GM12878 (cell line): ENCODE data around the gene NLGN1.

ENCODE experiments used
- BHLHE40 ChIP-seq, 2 experiments: fragments of 450-650 bp in 1 of 2; IDR thresholded peaks; 2 replicates each; pipeline ENCODE4 v1.6.1; 2011 to 2017; ENCODE audit warnings: low read depth in 2 of 2, borderline replicate concordance in 1 of 2, improper control_type of control experiment in 1 of 2, low read length in 1 of 2, mild to moderate bottlenecking in 1 of 2
- CEBPZ ChIP-seq: fragments of 150-350 bp; IDR thresholded peaks from 2 replicates; pipeline ENCODE4 v1.6.1; 2016; ENCODE audit warnings: low read depth, low read length
- CTCF ChIP-seq, 3 experiments: IDR thresholded peaks in 2 of 3; conservative IDR thresholded peaks in 1 of 3; 2 replicates each; pipeline ENCODE4 v1.5.1; 2011; ENCODE audit warnings: low read depth in 3 of 3, low read length in 3 of 3, mild to moderate bottlenecking in 3 of 3, control low read depth in 2 of 3, moderate library complexity in 2 of 3, inconsistent platforms in 1 of 3, mixed read lengths in 1 of 3; ENCODE audit not compliant: control insufficient read depth in 2 of 3, insufficient read depth in 1 of 3; ENCODE audit errors: extremely low read depth in 1 of 3
- DPF2 ChIP-seq: fragments of 450-650 bp; IDR thresholded peaks from 2 replicates; pipeline ENCODE4 v1.6.1; 2017; ENCODE audit warnings: mild to moderate bottlenecking
- E2F4 ChIP-seq: IDR thresholded peaks from 2 replicates; pipeline ENCODE4 v1.6.1; 2012; ENCODE audit warnings: low read depth, low read length, improper control_type of control experiment
- EZH2 ChIP-seq: IDR thresholded peaks from 2 replicates; pipeline ENCODE4 v1.6.1; 2012; ENCODE audit warnings: low read depth, mild to moderate bottlenecking, control low read depth, inconsistent platforms, low read length, borderline replicate concordance; ENCODE audit not compliant: control insufficient read depth
- GABPA ChIP-seq: IDR thresholded peaks from 2 replicates; pipeline ENCODE4 v1.6.1; 2014; ENCODE audit warnings: antibody characterized with exemption, low read depth, mild to moderate bottlenecking, inconsistent platforms
- HCFC1 ChIP-seq: fragments of 150-350 bp; IDR thresholded peaks from 2 replicates; pipeline ENCODE4 v1.6.1; 2014; ENCODE audit warnings: low read length
- HDAC2 ChIP-seq: fragments of 200-600 bp; sonication (generic); IDR thresholded peaks from 2 replicates; pipeline ENCODE4 v1.6.1; 2017
- MYC ChIP-seq: IDR thresholded peaks from 2 replicates; pipeline ENCODE4 v1.6.1; 2011; ENCODE audit warnings: mild to moderate bottlenecking, low read length, moderate library complexity, inconsistent platforms; ENCODE audit not compliant: insufficient read depth, insufficient replicate concordance, insufficient read length, severe bottlenecking
- NBN ChIP-seq: fragments of 450-650 bp; IDR thresholded peaks from 2 replicates; pipeline ENCODE4 v1.6.1; 2016
- SUZ12 ChIP-seq: fragments of 200-600 bp; sonication (generic); IDR thresholded peaks from one replicate; pipeline ENCODE4 v1.6.1; 2018; ENCODE audit warnings: antibody characterized with exemption, mild to moderate bottlenecking; ENCODE audit not compliant: unreplicated experiment
- TBL1XR1 ChIP-seq: IDR thresholded peaks from 2 replicates; pipeline ENCODE4 v1.6.1; 2012; ENCODE audit warnings: low read depth, low read length, improper control_type of control experiment
- TCF7 ChIP-seq: IDR thresholded peaks from 2 replicates; pipeline ENCODE4 v1.6.1; 2014; ENCODE audit warnings: antibody characterized with exemption, borderline replicate concordance

- TF ChIP-seq HCFC1 (no peak), EZH2 (no peak), CTCF (IDR thresholded peaks at IDR 0.05 in 2 of 3, conservative IDR thresholded peaks at IDR 0.05 in 1 of 3; ENCODE audit: control insufficient read depth in 2 of 3, extremely low read depth in 1 of 3, insufficient read depth in 1 of 3, low read depth in 3 of 3, low read length in 3 of 3) (no peak), MYC (no peak), NBN (no peak), E2F4 (no peak), TCF7 (no peak), SUZ12 (no peak), HDAC2 (no peak), DPF2 (no peak), TBL1XR1 (no peak), BHLHE40 (IDR thresholded peaks at IDR 0.05; ENCODE audit: borderline replicate concordance in 1 of 2, low read depth in 2 of 2, low read length in 1 of 2) (no peak), GABPA (no peak), CEBPZ (no peak)
These were observed 31.5 kb downstream of the NLGN1 start for GRCh38 chr3:173429076-173429475.
